GM12865 (cell line): ENCODE data around the gene SERGEF.

ENCODE experiments used
- DNase-seq: peaks from one replicate; pipeline ENCODE4 v3.0.0; 2010; ENCODE audit warnings: low read depth
- H3K4me3 ChIP-seq: 2 replicates; pipeline ENCODE4 v1.5.1; 2011; ENCODE audit warnings: mild to moderate bottlenecking, low read depth, low read length, control low read depth
- CTCF ChIP-seq: IDR thresholded peaks from 2 replicates; pipeline ENCODE4 v1.5.1; 2011; ENCODE audit warnings: low read length, control low read depth, low read depth, inconsistent platforms; ENCODE audit not compliant: insufficient read depth; ENCODE audit errors: missing control alignments

The SERGEF gene

DNA sequence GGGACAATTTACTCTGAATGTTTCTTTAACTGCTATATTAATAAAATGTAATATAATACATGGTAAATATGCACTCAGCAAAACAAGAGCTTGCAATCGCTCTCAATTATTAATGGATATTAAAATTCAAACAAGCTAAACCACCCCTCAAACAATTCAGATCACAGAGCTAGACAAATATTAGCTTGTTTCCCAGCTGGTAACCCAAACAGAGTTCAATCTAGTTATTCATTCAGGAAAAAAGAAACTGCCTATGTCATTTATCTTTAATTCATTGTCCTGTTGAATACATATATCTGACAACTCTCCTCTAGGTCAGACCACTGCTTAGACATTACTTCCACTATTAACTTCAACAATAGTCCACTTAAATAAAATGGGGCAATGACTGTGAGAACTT, 78.7 kb downstream of the SERGEF start:
- no peak for TF ChIP-seq CTCF
- DNase-seq = no peak
- H3K4me3 ChIP-seq = no peak overlapping the region

GRCh38 chr11:17933708-17934107, 79.1 kb downstream of the SERGEF start:
- no peak overlapping the region for H3K4me3 ChIP-seq
- DNase-seq = no peak
- TF ChIP-seq CTCF = no peak

- peak; percentile 3 for TF ChIP-seq CTCF
- DNase-seq = no peak
- no peak overlapping the region for H3K4me3 ChIP-seq
Observed at GRCh38 chr11:17932472-17932871, 80.4 kb downstream of the SERGEF start.

DNA sequence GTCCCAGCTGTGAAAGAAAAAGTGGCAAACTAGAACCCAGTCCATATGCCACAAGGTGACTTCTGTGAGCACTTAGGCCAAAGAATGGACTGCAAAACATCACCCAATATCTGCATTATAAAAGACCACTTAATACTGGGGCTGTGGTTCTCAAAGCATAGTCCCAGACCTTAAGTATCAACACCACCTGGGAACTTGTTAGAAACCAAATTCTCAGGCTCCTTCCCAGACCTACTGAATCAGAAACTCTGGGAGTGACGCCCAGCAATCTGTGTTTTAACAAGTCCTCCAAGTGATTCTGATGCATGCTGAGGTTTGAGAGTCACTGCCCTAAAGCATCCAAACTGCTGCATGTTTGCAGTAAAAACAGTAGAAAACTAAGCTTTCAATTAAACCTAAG, 81.3 kb downstream of the SERGEF start:
- DNase-seq = no peak
- no peak overlapping the region for H3K4me3 ChIP-seq
- no peak for TF ChIP-seq CTCF

DNA sequence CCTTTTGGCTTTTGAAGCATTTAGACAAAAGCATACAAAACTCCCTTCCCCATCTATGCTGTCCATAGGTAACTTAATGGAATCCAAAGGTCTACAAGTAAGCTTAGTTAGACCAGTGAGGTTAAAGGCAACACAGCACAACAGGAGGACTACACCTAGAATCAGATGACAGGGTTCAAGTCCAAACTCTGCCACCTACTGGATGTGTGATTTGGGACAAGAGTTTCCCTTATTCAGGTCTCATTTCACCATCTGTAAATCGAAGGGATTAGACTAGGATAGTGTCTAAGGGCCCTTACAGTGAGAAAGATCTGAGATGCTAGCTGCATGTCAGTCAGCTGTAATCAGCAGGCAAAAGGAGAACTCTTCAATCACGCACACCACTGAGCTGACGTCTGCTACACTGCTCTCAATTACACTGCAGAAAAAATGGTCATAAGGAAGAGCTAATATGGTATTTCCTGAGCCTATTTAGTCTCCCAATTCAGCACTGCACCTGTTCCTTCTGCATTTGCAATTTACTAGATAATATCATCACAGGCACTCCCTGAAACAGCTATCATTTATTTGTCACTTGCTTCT, 82.2 kb downstream of the SERGEF start:
- no peak overlapping the region for H3K4me3 ChIP-seq
- DNase-seq = no peak

GRCh38 chr11:17929171-17929570, 83.7 kb downstream of the SERGEF start:
- no peak for DNase-seq
- no peak overlapping the region for H3K4me3 ChIP-seq
- no peak for TF ChIP-seq CTCF

More for the DNA sequence above, 82.2 kb downstream of the SERGEF start:
- TF ChIP-seq CTCF = no peak

DNA sequence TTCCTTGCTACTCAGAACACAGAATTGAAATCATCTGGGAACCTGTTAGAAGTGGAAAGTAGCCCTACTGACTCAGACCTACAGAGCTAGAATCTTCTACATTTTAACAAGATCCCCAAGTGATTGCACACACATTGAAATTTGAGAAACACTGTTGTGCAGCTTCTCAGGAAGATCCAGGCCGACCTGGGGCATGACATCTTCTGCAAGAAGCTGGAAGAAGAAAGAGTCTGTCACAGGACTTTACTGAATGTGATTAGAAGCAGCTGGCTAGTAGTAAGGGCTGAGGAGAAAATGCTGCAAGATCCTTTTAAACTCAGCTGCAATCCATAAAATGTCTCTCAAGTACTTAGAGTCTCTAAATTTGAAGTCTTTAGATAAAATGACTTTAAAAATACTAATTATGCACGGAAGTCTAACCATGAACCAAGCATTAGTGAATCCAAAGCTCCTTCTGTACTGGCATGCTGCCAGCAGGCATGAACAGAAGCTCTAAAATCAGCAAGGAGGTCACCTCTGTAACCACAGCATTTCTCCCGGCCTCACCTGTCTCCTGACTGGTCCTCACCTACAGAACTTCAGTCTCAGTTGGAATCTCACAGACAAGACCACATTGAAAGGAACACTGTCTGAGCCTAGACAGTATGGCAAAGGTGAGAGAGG, 85.0 kb downstream of the SERGEF start:
- DNase-seq = no peak
- TF ChIP-seq CTCF = no peak
- no peak overlapping the region for H3K4me3 ChIP-seq
